GM19438 (cell line): ENCODE data around the gene RFPL1.

Experiments
- ATAC-seq: cut with Tn5 transposase; IDR thresholded peaks from one replicate; pipeline ENCODE4 v1.9.1; 2021; ENCODE audit warnings: low read depth; ENCODE audit not compliant: unreplicated experiment

Gene RFPL1

GRCh38 chr22:29435236-29436136 is 2.9 kb upstream of the RFPL1 start:
- ATAC-seq = no peak

- ATAC-seq = no peak
Observed at GRCh38 chr22:29442976-29443375, 4.6 kb downstream of the RFPL1 start.

DNA sequence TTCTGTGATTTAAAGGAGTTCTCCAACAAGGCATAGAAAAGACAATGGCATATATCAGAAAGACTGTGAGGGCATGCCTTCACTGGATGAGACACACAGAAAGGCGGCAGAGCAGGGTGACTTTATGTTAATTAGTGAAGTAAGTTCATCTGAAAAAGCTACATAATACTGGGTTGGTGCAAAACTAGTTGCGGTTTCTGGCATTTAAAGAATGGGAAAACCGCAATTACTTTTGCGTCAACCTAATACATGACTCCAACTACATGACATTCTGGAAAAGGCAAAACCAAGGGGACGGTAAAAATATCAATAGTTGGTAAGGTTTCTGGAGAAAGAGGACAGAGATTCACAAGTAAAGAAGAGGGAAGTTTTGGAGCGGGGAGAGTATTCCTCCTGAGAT is 5.1 kb downstream of the RFPL1 start:
- no peak for ATAC-seq

- no peak for ATAC-seq
Observed at GRCh38 chr22:29443861-29444792, 5.7 kb downstream of the RFPL1 start.

DNA sequence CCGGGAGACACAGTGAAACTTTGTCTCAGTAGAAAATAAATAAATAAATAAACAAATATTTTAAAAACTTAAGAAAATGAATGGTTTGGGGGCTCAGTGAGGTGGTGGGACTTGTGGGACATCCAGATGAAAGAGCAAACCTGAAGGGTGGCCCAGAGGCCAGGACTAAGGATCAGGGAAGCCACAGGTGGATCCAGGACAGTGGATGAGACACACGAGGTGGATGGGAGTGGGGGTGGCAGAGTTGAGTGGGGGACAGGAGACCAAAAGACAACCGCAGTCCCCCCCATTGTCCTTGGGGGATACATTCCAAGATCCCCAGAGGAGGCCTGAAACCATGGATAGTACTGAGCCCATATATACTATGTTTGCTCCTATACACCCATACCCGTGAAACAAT is 7.1 kb downstream of the RFPL1 start:
- ATAC-seq = no peak

DNA sequence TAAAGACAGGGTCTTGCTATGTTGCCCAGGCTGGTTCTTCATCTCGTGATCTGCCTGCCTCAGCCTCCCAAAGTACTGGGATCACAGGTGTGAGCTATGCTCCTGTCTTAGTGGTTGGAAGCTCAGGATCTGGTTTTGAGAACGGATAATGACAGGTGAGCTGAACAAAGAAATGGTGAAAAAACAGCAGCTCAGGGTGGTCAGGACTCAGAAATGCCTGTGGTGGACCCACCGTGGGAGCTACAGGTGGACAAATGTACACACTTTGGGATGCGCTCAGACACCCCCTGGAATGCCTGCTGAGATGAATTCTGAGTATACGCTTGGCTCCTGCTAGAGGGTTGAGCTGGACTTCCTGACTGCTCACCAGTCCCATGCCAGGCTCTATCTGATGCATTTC is 9.5 kb downstream of the RFPL1 start:
- no peak for ATAC-seq

DNA sequence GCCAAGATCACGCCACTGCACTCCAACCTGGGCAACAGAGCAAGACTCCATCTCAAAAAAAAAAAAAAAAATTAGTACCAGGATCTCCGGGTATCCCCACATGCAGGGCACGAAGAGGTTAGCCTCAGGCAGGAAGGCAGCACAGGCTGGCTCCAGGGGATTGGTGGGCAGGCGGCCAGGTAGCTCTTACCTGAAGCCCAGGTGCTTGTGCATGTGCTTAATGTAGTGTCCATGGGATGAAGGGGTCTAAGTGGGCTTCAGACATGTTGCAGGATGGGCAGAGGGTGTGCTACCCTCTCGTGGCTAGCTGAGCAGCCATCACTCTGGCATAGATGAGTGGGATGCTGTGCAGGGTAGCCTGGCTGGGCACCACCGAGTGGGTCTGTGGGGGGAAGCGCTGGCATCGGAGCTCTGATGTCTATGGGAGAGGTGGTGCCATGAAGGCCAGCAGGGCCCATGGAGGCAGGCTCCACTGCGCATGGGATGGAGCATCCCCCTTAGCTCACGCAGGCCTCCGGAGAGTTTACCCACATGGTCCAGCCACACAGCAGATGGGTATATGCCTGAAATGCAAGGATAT is 11.0 kb downstream of the RFPL1 start:
- ATAC-seq = no peak

DNA sequence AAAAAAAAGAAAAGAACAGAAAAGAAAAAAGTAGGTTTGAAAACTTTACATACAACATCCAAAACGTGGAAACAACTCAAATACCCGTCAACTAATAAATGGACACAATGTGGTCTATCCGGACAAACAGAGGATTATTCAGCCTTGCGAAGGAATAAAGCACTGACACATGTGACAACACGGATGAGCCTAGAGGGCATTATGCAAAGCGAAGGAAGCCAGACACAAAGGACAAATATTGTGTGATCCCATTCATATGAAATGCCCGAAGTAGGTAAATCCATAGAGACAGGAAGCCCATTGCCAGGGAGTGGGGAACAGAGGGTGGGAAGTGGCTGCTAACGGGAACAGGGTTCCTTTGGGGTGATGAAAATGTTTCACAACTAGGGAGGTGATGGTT is 11.8 kb downstream of the RFPL1 start:
- ATAC-seq = no peak

DNA sequence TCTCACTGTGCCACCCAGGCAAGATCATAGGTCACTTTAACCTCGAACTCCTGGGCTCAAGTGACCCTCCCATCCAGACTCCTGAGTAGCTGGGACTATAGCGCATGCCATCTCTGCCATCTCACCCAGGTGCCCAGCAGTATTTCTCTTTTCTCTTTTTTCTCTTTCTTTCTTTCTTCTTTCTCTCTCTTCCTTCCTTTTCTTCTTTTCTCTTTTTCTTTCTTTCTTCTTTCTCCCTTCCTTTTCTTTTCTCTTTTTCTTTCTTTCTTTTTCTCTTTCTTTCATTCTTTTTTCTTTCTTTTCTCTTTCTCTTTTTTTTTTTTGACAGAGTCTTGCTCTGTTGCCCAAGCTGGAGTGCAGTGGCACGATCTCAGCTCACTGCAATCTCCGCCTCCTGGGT is 13.5 kb downstream of the RFPL1 start:
- no peak for ATAC-seq

- ATAC-seq = no peak
Observed at GRCh38 chr22:29454276-29454675, 15.9 kb downstream of the RFPL1 start.

DNA sequence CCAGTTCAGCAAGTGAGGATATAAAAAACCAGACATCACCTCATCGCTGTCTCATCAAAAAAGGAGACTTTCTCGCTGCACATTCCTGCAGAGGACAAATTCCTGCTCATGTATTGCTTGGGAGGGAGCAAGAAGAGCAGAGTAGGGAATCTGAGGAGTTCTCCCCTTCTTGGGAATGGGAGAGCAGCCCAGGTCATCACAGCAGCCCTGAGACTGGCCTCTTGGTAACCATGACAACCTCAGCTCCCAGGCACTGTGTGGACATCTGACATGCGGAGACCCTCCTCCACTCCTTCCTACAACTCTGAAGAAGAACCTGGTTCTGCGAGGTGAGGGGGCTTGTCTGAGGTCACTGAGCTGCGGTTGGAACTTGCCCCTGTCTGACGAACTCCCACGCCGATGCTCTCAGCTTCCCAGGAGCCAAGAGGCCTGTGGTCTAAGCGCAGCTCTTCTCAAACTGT is 17.9 kb downstream of the RFPL1 start:
- no peak for ATAC-seq

DNA sequence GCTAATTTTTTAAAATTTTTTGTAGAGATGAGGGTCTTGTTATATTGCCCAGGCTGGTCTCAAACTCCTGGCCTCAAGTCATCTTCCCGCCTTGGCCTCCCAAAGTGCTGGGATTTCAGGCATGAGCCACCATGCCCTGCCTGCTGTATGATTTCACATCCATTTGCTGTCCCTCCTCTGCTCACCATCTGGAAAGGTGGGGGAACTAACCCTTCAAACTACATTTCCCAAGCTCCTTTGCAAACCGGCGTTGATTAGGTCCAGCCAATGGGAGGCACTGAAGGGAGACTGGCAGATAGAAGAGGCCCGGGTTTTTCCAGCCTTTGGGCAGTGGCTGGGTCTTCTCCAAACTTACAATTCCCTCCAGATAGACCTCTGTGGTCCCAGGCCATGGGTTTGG is 19.3 kb downstream of the RFPL1 start:
- no peak for ATAC-seq

- ATAC-seq = no peak
Observed at GRCh38 chr22:29458551-29458950, 20.2 kb downstream of the RFPL1 start.

GRCh38 chr22:29459773-29460172 is 21.4 kb downstream of the RFPL1 start:
- no peak for ATAC-seq

GRCh38 chr22:29461263-29461662 is 22.9 kb downstream of the RFPL1 start:
- no peak for ATAC-seq

DNA sequence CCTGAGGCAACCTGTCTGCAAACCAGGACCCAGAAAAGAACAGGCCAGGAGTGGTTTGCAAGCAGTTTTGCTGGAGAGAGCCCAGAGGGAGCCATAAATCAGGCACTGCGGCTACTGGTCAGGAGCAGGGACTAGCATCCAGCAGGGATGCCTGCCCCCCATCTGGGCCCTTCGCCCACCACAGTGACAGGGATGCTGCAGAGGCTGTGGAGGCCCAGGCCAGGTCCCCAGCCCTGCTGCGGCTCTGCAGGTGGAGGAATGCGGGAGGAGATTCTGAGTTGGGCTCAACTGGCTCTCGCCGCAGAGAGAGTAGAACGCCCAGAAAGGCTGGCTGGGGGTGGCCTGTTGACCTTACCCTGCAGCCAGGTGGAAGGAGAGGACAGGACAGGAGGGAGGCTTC is 25.2 kb downstream of the RFPL1 start:
- no peak for ATAC-seq

DNA sequence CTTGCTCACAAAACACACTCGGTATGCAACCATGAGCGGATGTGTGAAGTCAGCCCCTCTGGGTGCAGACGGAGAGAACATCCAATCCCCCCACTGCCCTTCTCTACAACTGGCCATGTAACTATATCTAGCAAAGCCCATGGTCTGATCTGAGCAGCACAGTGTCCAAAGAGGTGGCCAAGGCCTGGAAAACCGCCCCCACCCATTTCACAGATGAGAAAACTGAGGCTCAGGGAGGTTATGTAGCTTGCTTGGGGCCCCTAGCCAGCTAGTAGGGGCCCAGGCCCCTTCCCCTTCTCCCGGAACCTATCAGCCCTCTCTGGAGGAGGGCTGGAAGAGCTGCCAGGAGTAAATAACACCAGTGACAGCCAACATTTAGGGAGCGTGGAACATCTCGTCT is 26.2 kb downstream of the RFPL1 start:
- ATAC-seq = no peak

DNA sequence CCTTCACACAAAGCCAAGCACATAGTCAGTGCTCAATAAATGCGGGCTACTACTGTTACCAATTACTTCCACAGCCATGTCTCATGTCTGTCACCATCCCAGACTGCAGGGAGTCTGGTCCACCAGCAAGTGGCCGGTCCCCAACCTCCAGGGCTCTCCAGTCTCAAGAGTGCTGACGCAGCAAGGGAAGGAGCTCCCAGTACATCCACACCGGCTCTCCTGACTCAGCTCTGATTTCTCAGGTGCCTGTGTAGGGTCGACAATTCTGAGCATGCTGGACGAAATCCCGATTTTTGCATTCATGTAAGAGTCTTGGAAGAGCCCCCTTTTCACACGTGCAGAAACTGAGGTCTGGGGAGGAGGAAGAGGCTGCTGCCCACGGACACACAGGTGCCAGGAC is 31.4 kb downstream of the RFPL1 start:
- no peak for ATAC-seq

GRCh38 chr22:29470159-29470855 is 31.9 kb downstream of the RFPL1 start:
- no peak for ATAC-seq

GRCh38 chr22:29473001-29473400 is 34.6 kb downstream of the RFPL1 start:
- no peak for ATAC-seq
